Stomach (tissue), 9 donors: ENCODE data around the gene SLC22A31. TPM values are rescaled to one million over a fixed set of nuclear protein-coding genes. Genes with fewer than 3 reads are reported as not detected.

Experiments used
- DNase-seq, 2 donors: peaks; one replicate each; pipeline versions ENCODE4 v3.0.0 to v3.0.0-alpha.2; 2013 to 2019
- H3K27ac ChIP-seq, 5 donors: fragments of 200-600 bp in 4 of 5; sonication (generic) in 4 of 5; one replicate each; pipeline ENCODE4 v1.5.1; 2013 to 2019; ENCODE audit warnings: mild to moderate bottlenecking in 1 of 5, moderate library complexity in 1 of 5
- H3K27me3 ChIP-seq, 3 donors: fragments of 200-600 bp; sonication (generic); one replicate each; pipeline ENCODE4 v1.5.1; 2017 to 2019; ENCODE audit warnings: mixed run types in 1 of 3
- H3K36me3 ChIP-seq, 4 donors: fragments of 200-600 bp; sonication (generic); 1 replicate in 3 of 4; 2 replicates in 1 of 4; pipeline ENCODE4 v1.5.1; 2016 to 2019
- H3K4me1 ChIP-seq, 4 donors: fragments of 200-600 bp; sonication (generic); one replicate each; pipeline ENCODE4 v1.5.1; 2016 to 2019
- H3K4me3 ChIP-seq, 4 donors: fragments of 200-600 bp; sonication (generic) in 3 of 4; one replicate each; pipeline ENCODE4 v1.5.1; 2016 to 2019; ENCODE audit warnings: mild to moderate bottlenecking in 1 of 4
- H3K9me3 ChIP-seq, 4 donors: fragments of 200-600 bp; sonication (generic); one replicate each; pipeline ENCODE4 v1.5.1; 2016 to 2019
- CTCF ChIP-seq, 7 experiments: fragments of 450-650 bp in 4 of 7; fragments of 200-600 bp in 3 of 7; sonication (generic) in 3 of 7; IDR thresholded peaks; one replicate each; pipeline ENCODE4 v1.5.1; 2016 to 2019; ENCODE audit warnings: antibody characterized with exemption in 7 of 7, control low read depth in 2 of 7, mild to moderate bottlenecking in 1 of 7
- EP300 ChIP-seq: sonication (generic); formaldehyde crosslinking; IDR thresholded peaks from one replicate; pipeline ENCODE4 v1.6.1; 2017; ENCODE audit warnings: antibody characterized with exemption
- POLR2A ChIP-seq, 4 donors: fragments of 450-650 bp; IDR thresholded peaks; one replicate each; pipeline ENCODE4 v1.6.1; 2016; ENCODE audit warnings: antibody characterized with exemption in 4 of 4, control low read depth in 2 of 4, mild to moderate bottlenecking in 1 of 4, moderate library complexity in 1 of 4
- POLR2AphosphoS5 ChIP-seq, 3 donors: sonication (generic); formaldehyde crosslinking; IDR thresholded peaks; one replicate each; pipeline ENCODE4 v1.6.1; 2016; ENCODE audit warnings: antibody characterized with exemption in 3 of 3
- WGBS, 5 donors: extraction: QIAGEN DNeasy Blood & Tissue Kit in 3 of 5; methylation state at CpG; one replicate each; pipeline versions ENCODE4 v1.1.5 to v1.1.7; 2013 to 2018; 5-methylcytosine and 5-hydroxymethylcytosine counted together
- intact Hi-C: fragments of 100-400 bp; cut with DNase I; formaldehyde crosslinking; loops from one replicate; pipeline ENCODE4 v1.15.1; 2023; ENCODE audit warnings: low total_unique reads
- polyA plus RNA-seq, 3 donors: library from polyadenylated mRNA; stranded (reverse); fragments of 200-250 nt; gene quantifications; one replicate each; pipeline ENCODE4 v1.2.3, GENCODE V29; 2013
- total RNA-seq, 5 donors: library from RNA; depleted of rRNA; stranded (reverse); fragments of >200 nt; gene quantifications; one replicate each; pipeline versions ENCODE4 v1.1.0 to v1.2.3, GENCODE V29; 2014 to 2016
- donor health status: healthy with polysubstance abuse.
- donor health status: Bipolar disorder and iron deficiency.
- donor health status: healthy.

The SLC22A31 gene
- total and polyA plus RNA-seq, 8 donors: 1.4 to 6.4 (median 2.8) TPM; not detected in 4

- no peak overlapping the region for H3K4me3 ChIP-seq
- TF ChIP-seq EP300 (no peak), POLR2AphosphoS5 (IDR thresholded peaks at IDR 0.05) (no peak), POLR2A (IDR thresholded peaks at IDR 0.05) (no peak), CTCF (IDR thresholded peaks at IDR 0.05) (no peak)
- H3K4me1 ChIP-seq: peaks cover 11 to 29% (median 24%) of the 10 kb centered on the region in 4 donors
- peak in 1 of 2 donors; percentile 7 for DNase-seq
- peaks cover 6 to 92% (median 48%) of the 10 kb centered on the region in 3 donors for H3K27me3 ChIP-seq
- intact Hi-C loops: no loop called here
- WGBS, 5 donors: 76 to 77% (median 77%) methylated on average over 12 to 22 of the region's 22 CpGs
- H3K9me3 ChIP-seq: peaks cover 0 to 7% (median 3%) of the 10 kb centered on the region in 4 donors
- no peak overlapping the region for H3K27ac ChIP-seq
- no peaks in the 10 kb centered on the region for H3K36me3 ChIP-seq
Measured at GRCh38 chr16:89199241-89200123, 855 bp downstream of the SLC22A31 start.

GRCh38 chr16:89198417-89199240, 1.7 kb downstream of the SLC22A31 start:
- Histone ChIP-seq H3K4me3 (no peak overlapping the region), H3K27ac (peak overlapping the region in 1 of 5 donors; percentile 46), H3K9me3 (peaks cover 0 to 7% (median 3%) of the 10 kb centered on the region in 4 donors), H3K36me3 (no peaks in the 10 kb centered on the region), H3K27me3 (peaks cover 6 to 90% (median 48%) of the 10 kb centered on the region in 3 donors), H3K4me1 (peaks cover 11 to 29% (median 24%) of the 10 kb centered on the region in 4 donors)
- DNase-seq: no peak
- 81 to 87% (median 84%) methylated on average over 20 to 28 of the region's 28 CpGs for WGBS, 5 donors
- intact Hi-C loops: no loop called here
- no peak for TF ChIP-seq POLR2A (IDR thresholded peaks at IDR 0.05)
- no peak for TF ChIP-seq CTCF (IDR thresholded peaks at IDR 0.05)
- no peak for TF ChIP-seq POLR2AphosphoS5 (IDR thresholded peaks at IDR 0.05)
- TF ChIP-seq EP300: no peak

GRCh38 chr16:89197633-89198416, 2.5 kb downstream of the SLC22A31 start:
- intact Hi-C loops: no loop called here
- Histone ChIP-seq H3K4me1 (peaks cover 11 to 31% (median 26%) of the 10 kb centered on the region in 4 donors), H3K9me3 (peaks cover 0 to 5% (median 2%) of the 10 kb centered on the region in 4 donors), H3K4me3 (no peak overlapping the region), H3K27ac (peak overlapping the region in 2 of 5 donors; percentile 19 to 46), H3K36me3 (no peaks in the 10 kb centered on the region), H3K27me3 (peaks cover 6 to 82% (median 45%) of the 10 kb centered on the region in 3 donors)
- DNase-seq: peak; percentile 6 to 52
- WGBS, 5 donors: 78 to 86% (median 81%) methylated on average over 9 to 26 of the region's 26 CpGs
- no peak for TF ChIP-seq EP300
- no peak for TF ChIP-seq CTCF (IDR thresholded peaks at IDR 0.05)
- no peak for TF ChIP-seq POLR2AphosphoS5 (IDR thresholded peaks at IDR 0.05)
- no peak for TF ChIP-seq POLR2A (IDR thresholded peaks at IDR 0.05)
